ENCODE measurements around the gene LTA4H. TPM values are rescaled to one million over a fixed set of nuclear protein-coding genes. Genes with fewer than 3 reads are reported as not detected.

Gene LTA4H
- total and polyA plus RNA-seq, 2 of the 4 experiments (the other 2 are of a cell fraction) = 41.0 to 43.3 TPM

DNA sequence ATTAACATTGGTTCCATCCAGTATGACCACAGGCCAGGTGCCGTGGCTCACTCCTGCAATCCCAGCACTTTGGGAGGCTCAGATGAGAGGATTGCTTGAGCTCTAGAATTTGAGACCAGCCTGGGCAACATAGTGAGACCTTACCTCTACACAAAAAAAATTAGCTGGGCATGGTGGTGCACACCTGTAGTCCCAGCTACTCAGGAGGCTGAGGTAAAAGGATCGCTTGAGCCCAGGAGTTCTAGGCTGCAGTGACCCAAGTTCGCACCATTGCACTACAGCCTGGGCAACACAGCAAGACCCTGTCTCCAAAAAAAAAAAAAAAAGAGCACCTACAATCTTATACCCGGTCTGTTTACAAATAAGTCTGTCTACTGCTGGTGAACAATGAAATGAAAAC lies 9.9 kb downstream of the LTA4H start:
- no peak overlapping the region for H2BK120ac ChIP-seq (ENCODE audit: low read depth, low read length)
- no peaks in the 10 kb centered on the region for H4K20me1 ChIP-seq (ENCODE audit: insufficient read depth, low read length)
- H3K9ac ChIP-seq (ENCODE audit: low read depth, low read length) = no peak overlapping the region
- dilution Hi-C loops (cut with HindIII; ENCODE audit: low sequenced_read_pairs, unreplicated experiment) (no loop called here), intact Hi-C loops (cut with micrococcal nuclease) (no loop called here), in situ Hi-C loops (cut with MboI; ENCODE audit: low sequenced_read_pairs) (no loop called here)
- TF ChIP-seq NFE2L2 (IDR thresholded peaks at IDR 0.05; ENCODE audit: low read depth, low read length) (no peak), RAD21 (IDR thresholded peaks at IDR 0.05; ENCODE audit: low read length) (no peak), SMC3 (IDR thresholded peaks at IDR 0.05; ENCODE audit: low read depth, low read length) (no peak), MAZ (IDR thresholded peaks at IDR 0.05; ENCODE audit: borderline replicate concordance, low read depth, low read length) (no peak), FOS (IDR thresholded peaks at IDR 0.05; ENCODE audit: low read depth, low read length) (no peak), CEBPB (IDR thresholded peaks at IDR 0.05; ENCODE audit: low read depth, low read length) (no peak), POLR2A (IDR thresholded peaks at IDR 0.05; ENCODE audit: low read depth, low read length) (no peak), BHLHE40 (IDR thresholded peaks at IDR 0.05; ENCODE audit: low read depth, low read length) (no peak), MAFK (IDR thresholded peaks at IDR 0.05; ENCODE audit: low read depth, low read length) (no peak)
- TF ChIP-seq, protein P1, sequence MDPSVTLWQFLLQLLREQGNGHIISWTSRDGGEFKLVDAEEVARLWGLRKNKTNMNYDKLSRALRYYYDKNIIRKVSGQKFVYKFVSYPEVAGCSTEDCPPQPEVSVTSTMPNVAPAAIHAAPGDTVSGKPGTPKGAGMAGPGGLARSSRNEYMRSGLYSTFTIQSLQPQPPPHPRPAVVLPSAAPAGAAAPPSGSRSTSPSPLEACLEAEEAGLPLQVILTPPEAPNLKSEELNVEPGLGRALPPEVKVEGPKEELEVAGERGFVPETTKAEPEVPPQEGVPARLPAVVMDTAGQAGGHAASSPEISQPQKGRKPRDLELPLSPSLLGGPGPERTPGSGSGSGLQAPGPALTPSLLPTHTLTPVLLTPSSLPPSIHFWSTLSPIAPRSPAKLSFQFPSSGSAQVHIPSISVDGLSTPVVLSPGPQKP (IDR thresholded peaks at IDR 0.05; ENCODE audit: borderline replicate concordance, low read depth, low read length) = no peak
- H2BK20ac ChIP-seq (ENCODE audit: low read depth, low read length) = no peak overlapping the region
- H3K4me2 ChIP-seq (ENCODE audit: low read depth, low read length) = no peak overlapping the region
- no peaks in the 10 kb centered on the region for H3K9me3 ChIP-seq (ENCODE audit: control insufficient read depth, insufficient read depth, low read length)
- H3K9me1 ChIP-seq (ENCODE audit: insufficient read depth, low read length) = peaks cover 3% of the 10 kb centered on the region; the same call in 1 of the 2 replicates
- no peak overlapping the region for H2AK9ac ChIP-seq (replicated peaks; ENCODE audit: low read depth, low read length, poor library complexity)
- H3K27ac ChIP-seq (ENCODE audit: insufficient read depth, low read length) = no peak overlapping the region
- H3K36me3 ChIP-seq (ENCODE audit: control insufficient read depth, insufficient read depth, low read length) = peaks cover 13% of the 10 kb centered on the region
- H4K8ac ChIP-seq (ENCODE audit: low read depth in 2 of 2, low read length in 2 of 2) = no peak overlapping the region
- no peaks in the 10 kb centered on the region for H3K27me3 ChIP-seq (ENCODE audit: control insufficient read depth, insufficient read depth, low read length)
- no TSS peak for BruUV-seq (replicated peaks)
- ATAC-seq (ENCODE audit: low read depth) (no peak), DNase-seq (no peak)
- no peak overlapping the region for H3K4me3 ChIP-seq (ENCODE audit: insufficient read depth, low read depth, low read length)
- no peak overlapping the region for H2BK15ac ChIP-seq (ENCODE audit: low read depth, low read length)
- no peak overlapping the region for H3K23ac ChIP-seq (ENCODE audit: low read depth, low read length)
- H3K18ac ChIP-seq (ENCODE audit: low read depth, low read length) = no peak overlapping the region
- H2AK5ac ChIP-seq (ENCODE audit: low read depth, low read length) = no peak overlapping the region
- H3K4me1 ChIP-seq (ENCODE audit: control insufficient read depth, insufficient read depth, low read length) = no peaks in the 10 kb centered on the region
- WGBS, 2 experiments (ENCODE audit: extremely low coverage in 2 of 2, insufficient read length in 1 of 2) = 100% methylated on average over 1 of the region's 4 CpGs; no CpG with 5 or more reads in 1 of the 2 experiments
- ChIA-PET POLR2A (ENCODE audit: unreplicated experiment) (no interaction called here), CTCF (no interaction called here)
- no peak overlapping the region for H2AFZ ChIP-seq (replicated peaks; ENCODE audit: low read length, poor library complexity)
- no peak overlapping the region for H3K4ac ChIP-seq (ENCODE audit: low read depth, low read length)
- no peak overlapping the region for H3K56ac ChIP-seq (ENCODE audit: extremely low read depth, insufficient read depth, low read length)
- H4K91ac ChIP-seq (ENCODE audit: insufficient read depth, low read depth, low read length) = no peak overlapping the region
- no peak overlapping the region for H4K5ac ChIP-seq (ENCODE audit: low read depth, low read length)
- H2BK5ac ChIP-seq (ENCODE audit: low read depth, low read length, poor library complexity, severe bottlenecking) = no peak overlapping the region
- H3K79me1 ChIP-seq (ENCODE audit: low read depth in 1 of 2, low read length in 2 of 2) = no peaks in the 10 kb centered on the region; a peak in 1 of 4 replicates
- no peak overlapping the region for H3K14ac ChIP-seq (replicated peaks; ENCODE audit: low read depth, low read length)

Data from IMR-90 (cell line).